BJ (cell line): ENCODE data around the gene WIPF2. TPM values are rescaled to one million over a fixed set of nuclear protein-coding genes. Genes with fewer than 3 reads are reported as not detected.

ENCODE experiments used
- CTCF ChIA-PET: fragments of 350-600 bp; formaldehyde crosslinking; extraction: SDS; loops from one replicate; lab custom pipeline; 2021; ENCODE audit warnings: antibody characterized with exemption, inconsistent platforms; lab: Yijun Ruan, JAX
- POLR2A ChIA-PET: fragments of 300-600 bp; sonication (Branson Sonifier 250); formaldehyde crosslinking; extraction: SDS; loops from one replicate; lab custom pipeline; 2021; ENCODE audit warnings: antibody characterized with exemption; lab: Charles Lee
- DNase-seq: peaks from one replicate; pipeline ENCODE4 v3.0.0-alpha.2; 2011; ENCODE audit warnings: low read depth
- H3K27me3 ChIP-seq: 2 replicates; pipeline ENCODE4 v1.6.0; 2011; ENCODE audit warnings: low read length; ENCODE audit not compliant: control insufficient read depth, insufficient read depth
- H3K36me3 ChIP-seq: 2 replicates; pipeline ENCODE4 v1.5.1; 2011; ENCODE audit warnings: low read length; ENCODE audit not compliant: control insufficient read depth, insufficient read depth
- H3K4me3 ChIP-seq: 2 replicates; pipeline ENCODE4 v1.5.1; 2011; ENCODE audit warnings: low read depth, mild to moderate bottlenecking, control low read depth, low read length
- polyA plus RNA-seq: library from polyadenylated mRNA; depleted of rRNA; stranded (reverse); fragments of >200 nt; gene quantifications from 2 replicates; pipeline ENCODE4 v1.2.3, GENCODE V29; 2011
- TF ChIP-seq, protein P1 (sequence below): IDR thresholded peaks from 2 replicates; pipeline ENCODE4 v1.5.1; 2011; ENCODE audit warnings: low read depth, mild to moderate bottlenecking, control low read depth, inconsistent platforms, low read length, moderate library complexity; ENCODE audit not compliant: insufficient read depth

WIPF2 gene
- polyA plus RNA-seq, 1 experiment, result 8.1 TPM

DNA sequence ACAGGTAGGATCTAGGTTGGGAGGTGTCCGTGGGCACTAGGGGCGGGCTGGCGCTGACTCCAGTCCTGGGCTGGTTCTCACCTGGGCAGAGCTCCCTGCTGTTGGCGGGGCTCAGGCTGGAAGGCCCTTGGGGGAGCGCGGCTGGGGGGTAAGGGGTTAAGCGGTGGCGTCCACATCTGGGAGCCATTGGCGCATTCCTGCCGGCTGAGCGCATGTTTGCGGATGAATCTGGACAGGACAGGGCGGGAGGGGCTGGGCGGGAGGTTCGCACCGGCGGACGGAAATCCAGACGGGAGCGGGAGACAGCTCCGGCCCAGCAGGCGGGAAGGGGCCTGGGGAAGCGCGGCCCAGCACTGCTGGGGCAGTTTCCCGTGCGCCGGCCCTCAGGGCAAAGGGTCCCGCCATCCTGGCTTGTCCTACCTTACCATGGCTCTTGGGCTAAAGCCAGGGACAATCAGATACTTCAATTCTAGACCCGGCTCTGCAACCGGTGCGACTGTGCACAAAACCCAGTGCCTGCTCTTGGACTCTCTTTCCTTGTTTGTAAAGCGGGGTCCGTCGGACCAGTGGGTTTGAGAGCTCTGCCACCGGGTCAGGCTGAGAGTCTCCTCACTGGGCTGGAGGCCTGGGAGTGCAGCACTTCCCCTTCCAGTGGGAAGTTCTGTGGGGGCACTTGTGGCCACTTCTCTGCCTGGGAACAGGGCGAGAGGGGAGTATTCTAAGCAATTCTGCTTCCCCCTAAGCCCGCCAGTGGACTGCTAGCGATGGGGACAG lies 97.7 kb downstream of the WIPF2 start:
- H3K4me3 ChIP-seq, result peak overlapping the region; percentile 17; the same call in 1 of the 2 replicates
- POLR2A ChIA-PET, result interaction anchor here (0.6 to 1.3 kb wide), 3 partner anchors 8 to 176 kb away, joined by 4 to 9 read pairs (median 8); partner anchors contain the start of gene CASC3
- DNase-seq, result no peak
- no peaks in the 10 kb centered on the region for H3K27me3 ChIP-seq
- TF ChIP-seq, protein P1, sequence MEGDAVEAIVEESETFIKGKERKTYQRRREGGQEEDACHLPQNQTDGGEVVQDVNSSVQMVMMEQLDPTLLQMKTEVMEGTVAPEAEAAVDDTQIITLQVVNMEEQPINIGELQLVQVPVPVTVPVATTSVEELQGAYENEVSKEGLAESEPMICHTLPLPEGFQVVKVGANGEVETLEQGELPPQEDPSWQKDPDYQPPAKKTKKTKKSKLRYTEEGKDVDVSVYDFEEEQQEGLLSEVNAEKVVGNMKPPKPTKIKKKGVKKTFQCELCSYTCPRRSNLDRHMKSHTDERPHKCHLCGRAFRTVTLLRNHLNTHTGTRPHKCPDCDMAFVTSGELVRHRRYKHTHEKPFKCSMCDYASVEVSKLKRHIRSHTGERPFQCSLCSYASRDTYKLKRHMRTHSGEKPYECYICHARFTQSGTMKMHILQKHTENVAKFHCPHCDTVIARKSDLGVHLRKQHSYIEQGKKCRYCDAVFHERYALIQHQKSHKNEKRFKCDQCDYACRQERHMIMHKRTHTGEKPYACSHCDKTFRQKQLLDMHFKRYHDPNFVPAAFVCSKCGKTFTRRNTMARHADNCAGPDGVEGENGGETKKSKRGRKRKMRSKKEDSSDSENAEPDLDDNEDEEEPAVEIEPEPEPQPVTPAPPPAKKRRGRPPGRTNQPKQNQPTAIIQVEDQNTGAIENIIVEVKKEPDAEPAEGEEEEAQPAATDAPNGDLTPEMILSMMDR, result no peak
- CTCF ChIA-PET, result interaction anchor here (0.7 to 30.6 kb wide), 11 partner anchors 10 to 216 kb away, joined by 3 to 762 read pairs (median 4); partner anchors contain the start of genes GJD3 and RARA
- no peaks in the 10 kb centered on the region for H3K36me3 ChIP-seq

GRCh38 chr17:40317345-40317873 lies 98.3 kb downstream of the WIPF2 start:
- Histone ChIP-seq H3K4me3 (peak overlapping the region; percentile 83), H3K36me3 (no peaks in the 10 kb centered on the region), H3K27me3 (no peaks in the 10 kb centered on the region)
- TF ChIP-seq, protein P1, result peak; percentile 85
- no peak for DNase-seq
- POLR2A ChIA-PET, result interaction anchor here (0.6 to 1.3 kb wide), 4 partner anchors 9 to 177 kb away, joined by 4 to 9 read pairs (median 6); partner anchors contain the start of gene CASC3
- CTCF ChIA-PET, result interaction anchor here (0.8 to 30.6 kb wide), 10 partner anchors 9 to 215 kb away, joined by 3 to 762 read pairs (median 4); partner anchors contain the start of genes GJD3 and RARA

DNA sequence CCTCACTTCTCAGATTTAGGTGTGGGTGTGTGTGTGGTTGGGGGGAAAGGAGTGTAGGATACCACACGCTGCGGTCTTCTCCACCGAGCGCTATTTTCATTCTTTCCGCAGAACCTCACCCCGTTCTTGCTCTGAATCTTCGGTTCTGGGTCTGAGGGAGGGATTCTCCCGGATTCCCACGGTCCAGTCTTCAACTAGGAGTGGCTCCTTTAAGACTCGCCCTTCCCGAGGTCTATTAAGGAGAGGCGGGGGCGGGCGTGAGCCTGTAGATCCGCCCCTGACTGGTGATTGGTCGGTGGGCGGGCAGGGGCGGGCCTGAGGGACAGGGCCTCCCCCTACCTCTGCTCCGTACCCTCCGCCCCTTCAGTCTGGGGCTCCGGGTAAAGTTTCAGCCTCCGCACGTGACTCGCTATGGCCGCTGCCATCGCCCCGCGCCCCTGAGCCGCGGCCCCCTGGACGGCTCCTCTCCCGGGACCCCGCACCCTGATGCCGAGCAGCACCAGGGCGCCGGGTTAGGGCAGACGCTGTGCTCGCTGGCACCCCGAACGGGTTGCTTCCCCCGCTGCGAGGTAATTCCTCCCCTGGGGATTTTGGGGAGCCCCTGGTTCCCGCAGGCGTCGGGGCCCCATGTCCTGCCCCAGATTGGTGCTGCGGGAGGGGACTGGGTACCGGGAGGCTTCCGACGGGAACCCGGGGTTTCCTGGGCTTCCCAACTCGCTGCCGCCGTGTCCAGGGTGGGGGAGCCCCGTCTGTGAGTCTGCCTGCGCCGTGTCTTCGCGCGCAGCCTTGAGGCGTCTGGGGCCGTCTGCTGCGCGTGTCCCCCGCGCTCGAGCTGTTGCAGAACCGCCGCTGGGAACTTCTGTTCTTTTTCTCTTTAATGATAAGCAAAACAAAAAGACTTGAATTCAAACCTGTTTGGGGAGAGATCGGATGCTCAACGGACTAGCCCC lies 99.1 kb downstream of the WIPF2 start:
- no peaks in the 10 kb centered on the region for H3K27me3 ChIP-seq
- TF ChIP-seq, protein P1, result no peak
- ChIA-PET POLR2A (interaction anchor here (0.5 to 2.0 kb wide), 5 partner anchors 11 to 219 kb away, joined by 3 to 8 read pairs (median 5); no protein-coding TSS in a partner anchor), CTCF (interaction anchor here (0.7 to 30.6 kb wide), 10 partner anchors 8 to 109 kb away, joined by 3 to 762 read pairs (median 6); partner anchors contain the start of genes GJD3 and RARA)
- H3K36me3 ChIP-seq, result no peaks in the 10 kb centered on the region
- H3K4me3 ChIP-seq, result peak overlapping the region; percentile 83
- DNase-seq, result peak; percentile 80

DNA sequence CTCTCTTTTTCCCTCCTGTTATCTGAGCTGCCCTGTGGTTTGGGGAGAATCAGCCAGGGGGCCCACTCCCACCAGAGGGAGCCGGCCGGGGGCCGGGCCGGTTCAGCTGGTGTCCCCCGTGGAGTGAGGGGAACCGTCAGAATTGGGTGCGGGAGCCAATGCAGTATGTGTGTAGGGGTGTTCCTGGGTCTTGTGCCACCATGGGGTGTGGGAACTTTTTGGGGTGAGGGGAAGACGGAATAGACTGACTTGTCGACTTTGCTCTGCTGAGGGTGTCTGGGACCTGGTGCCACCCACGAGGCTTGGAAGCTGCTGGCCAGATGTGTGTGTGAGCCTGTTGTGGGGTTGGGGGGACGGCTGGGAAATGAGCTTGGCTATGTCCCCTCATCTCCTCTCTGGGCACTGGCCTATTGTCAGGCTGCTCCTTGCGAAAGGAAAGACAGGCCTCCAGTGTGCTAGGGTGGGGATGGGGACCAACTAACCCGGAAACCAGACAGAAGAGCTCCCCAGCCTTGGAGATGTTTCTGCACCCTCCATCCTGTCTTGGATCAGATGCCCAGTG lies 99.8 kb downstream of the WIPF2 start:
- TF ChIP-seq, protein P1, result peak; percentile 46

More for the DNA sequence above, 99.8 kb downstream of the WIPF2 start:
- Histone ChIP-seq H3K4me3 (peak overlapping the region; percentile 83), H3K36me3 (no peaks in the 10 kb centered on the region), H3K27me3 (no peaks in the 10 kb centered on the region)
- no peak for DNase-seq
- ChIA-PET POLR2A (interaction anchor here (0.5 to 2.0 kb wide), 3 partner anchors 12 to 220 kb away, joined by 3 to 7 read pairs (median 3); no protein-coding TSS in a partner anchor), CTCF (interaction anchor here (0.7 to 30.6 kb wide), 5 partner anchors 9 to 33 kb away, joined by 3 to 762 read pairs (median 8); partner anchors contain the start of genes GJD3 and RARA)
